Stimulated activated memory B cell treated with anti-CD40 and anti-IgM and Interleukin-4, amounts not matched to agents 10 μg/mL and 1 μg/mL and 100 μg/mL, for 72 hours (primary cell): ENCODE measurements around the gene PLXNB3.
"Not testable (repeated sequence)": the region's sequence is repeated elsewhere in the genome, so short reads cannot be mapped to it uniquely, and the experiment has no call there.

Source experiments
- ATAC-seq: fragments of 150-1000 bp; cut with Tn5 transposase; 2 replicates; pipeline ENCODE4 v1.10.0; 2021
- H3K27ac Mint-ChIP-seq: one replicate; pipeline ENCODE4 v1.8.0; 2022; ENCODE audit warnings: mild to moderate bottlenecking, mixed read lengths
- H3K27me3 Mint-ChIP-seq: one replicate; pipeline ENCODE4 v1.8.0; 2022; ENCODE audit warnings: mixed read lengths
- H3K36me3 Mint-ChIP-seq: one replicate; pipeline ENCODE4 v1.8.0; 2022; ENCODE audit warnings: mixed read lengths
- H3K4me1 Mint-ChIP-seq: one replicate; pipeline ENCODE4 v1.8.0; 2022; ENCODE audit warnings: mixed read lengths
- H3K4me3 Mint-ChIP-seq: one replicate; pipeline ENCODE4 v1.8.0; 2022; ENCODE audit warnings: mild to moderate bottlenecking, moderate library complexity, mixed read lengths
- H3K9me3 Mint-ChIP-seq: one replicate; pipeline ENCODE4 v1.8.0; 2022; ENCODE audit warnings: mixed read lengths

The PLXNB3 gene

GRCh38 chrX:153800746-153801145 is 36.7 kb downstream of the PLXNB3 start:
- no peaks in the 10 kb centered on the region for H3K9me3 Mint-ChIP-seq
- no peaks in the 10 kb centered on the region for H3K27me3 Mint-ChIP-seq

GRCh38 chrX:153801669-153802068 is 37.6 kb downstream of the PLXNB3 start:
- H3K4me3 Mint-ChIP-seq, result no peak overlapping the region
- no peak overlapping the region for H3K27ac Mint-ChIP-seq
- H3K27me3 Mint-ChIP-seq, result no peaks in the 10 kb centered on the region
- H3K36me3 Mint-ChIP-seq, result peaks cover 13% of the 10 kb centered on the region
- ATAC-seq, result no peak
- no peaks in the 10 kb centered on the region for H3K9me3 Mint-ChIP-seq
- H3K4me1 Mint-ChIP-seq, result no peaks in the 10 kb centered on the region

More at GRCh38 chrX:153800746-153801145, 36.7 kb downstream of the PLXNB3 start:
- peaks cover 9% of the 10 kb centered on the region for H3K4me1 Mint-ChIP-seq
- H3K27ac Mint-ChIP-seq, result no peak overlapping the region
- H3K4me3 Mint-ChIP-seq, result no peak overlapping the region
- no peak for ATAC-seq
- peaks cover 13% of the 10 kb centered on the region for H3K36me3 Mint-ChIP-seq

- H3K9me3 Mint-ChIP-seq, result no peaks in the 10 kb centered on the region
- no peak overlapping the region for H3K27ac Mint-ChIP-seq
- no peaks in the 10 kb centered on the region for H3K4me1 Mint-ChIP-seq
- H3K36me3 Mint-ChIP-seq, result peaks cover 13% of the 10 kb centered on the region
- no peak for ATAC-seq
- no peak overlapping the region for H3K4me3 Mint-ChIP-seq
- H3K27me3 Mint-ChIP-seq, result peaks cover 3% of the 10 kb centered on the region
Measured at GRCh38 chrX:153802513-153803045, 38.5 kb downstream of the PLXNB3 start.

- Mint-ChIP-seq H3K9me3 (no peaks in the 10 kb centered on the region), H3K4me1 (no peaks in the 10 kb centered on the region), H3K27me3 (peaks cover 9% of the 10 kb centered on the region), H3K36me3 (peaks cover 7% of the 10 kb centered on the region), H3K4me3 (no peak overlapping the region), H3K27ac (no peak overlapping the region)
- no peak for ATAC-seq
Measured at GRCh38 chrX:153803211-153804099, 39.4 kb downstream of the PLXNB3 start.

GRCh38 chrX:153804100-153804595 is 40.1 kb downstream of the PLXNB3 start:
- no peak for ATAC-seq
- H3K27me3 Mint-ChIP-seq, result peaks cover 9% of the 10 kb centered on the region
- no peak overlapping the region for H3K4me3 Mint-ChIP-seq
- H3K9me3 Mint-ChIP-seq, result no peaks in the 10 kb centered on the region
- no peaks in the 10 kb centered on the region for H3K36me3 Mint-ChIP-seq
- no peak overlapping the region for H3K27ac Mint-ChIP-seq
- no peaks in the 10 kb centered on the region for H3K4me1 Mint-ChIP-seq

- Mint-ChIP-seq H3K27ac (no peak overlapping the region), H3K4me1 (no peaks in the 10 kb centered on the region), H3K9me3 (no peaks in the 10 kb centered on the region), H3K36me3 (no peaks in the 10 kb centered on the region), H3K27me3 (peaks cover 11% of the 10 kb centered on the region), H3K4me3 (no peak overlapping the region)
- no peak for ATAC-seq
Measured at GRCh38 chrX:153804621-153805020, 40.6 kb downstream of the PLXNB3 start.

GRCh38 chrX:153805436-153805835 is 41.4 kb downstream of the PLXNB3 start:
- no peak for ATAC-seq
- H3K36me3 Mint-ChIP-seq, result no peaks in the 10 kb centered on the region
- H3K9me3 Mint-ChIP-seq, result no peaks in the 10 kb centered on the region
- H3K27me3 Mint-ChIP-seq, result peaks cover 18% of the 10 kb centered on the region
- H3K4me3 Mint-ChIP-seq, result no peak overlapping the region
- H3K27ac Mint-ChIP-seq, result no peak overlapping the region
- no peaks in the 10 kb centered on the region for H3K4me1 Mint-ChIP-seq

- Mint-ChIP-seq H3K27me3 (peaks cover 18% of the 10 kb centered on the region), H3K4me3 (no peak overlapping the region), H3K36me3 (no peaks in the 10 kb centered on the region), H3K9me3 (no peaks in the 10 kb centered on the region), H3K27ac (no peak overlapping the region), H3K4me1 (no peaks in the 10 kb centered on the region)
- ATAC-seq, result no peak
Measured at GRCh38 chrX:153806999-153807575, 43.0 kb downstream of the PLXNB3 start.

- no peak for ATAC-seq
- no peak overlapping the region for H3K27ac Mint-ChIP-seq
- no peaks in the 10 kb centered on the region for H3K4me1 Mint-ChIP-seq
- no peaks in the 10 kb centered on the region for H3K36me3 Mint-ChIP-seq
- H3K9me3 Mint-ChIP-seq, result no peaks in the 10 kb centered on the region
- H3K4me3 Mint-ChIP-seq, result no peak overlapping the region
- peaks cover 18% of the 10 kb centered on the region for H3K27me3 Mint-ChIP-seq
Measured at GRCh38 chrX:153807976-153808375, 43.9 kb downstream of the PLXNB3 start.

- Mint-ChIP-seq H3K27me3 (peaks cover 38% of the 10 kb centered on the region), H3K36me3 (no peaks in the 10 kb centered on the region), H3K9me3 (no peaks in the 10 kb centered on the region), H3K4me1 (peaks cover 17% of the 10 kb centered on the region), H3K4me3 (no peak overlapping the region), H3K27ac (no peak overlapping the region)
- ATAC-seq, result no peak
Measured at GRCh38 chrX:153812220-153812619, 48.2 kb downstream of the PLXNB3 start.

GRCh38 chrX:153813161-153813560 is 49.1 kb downstream of the PLXNB3 start:
- H3K4me1 Mint-ChIP-seq, result peaks cover 18% of the 10 kb centered on the region
- no peak for ATAC-seq
- no peaks in the 10 kb centered on the region for H3K36me3 Mint-ChIP-seq
- H3K9me3 Mint-ChIP-seq, result no peaks in the 10 kb centered on the region
- H3K4me3 Mint-ChIP-seq, result no peak overlapping the region
- peaks cover 39% of the 10 kb centered on the region for H3K27me3 Mint-ChIP-seq
- no peak overlapping the region for H3K27ac Mint-ChIP-seq

GRCh38 chrX:153814591-153815315 is 50.7 kb downstream of the PLXNB3 start:
- Mint-ChIP-seq H3K4me1 (peaks cover 18% of the 10 kb centered on the region), H3K27me3 (peaks cover 41% of the 10 kb centered on the region), H3K9me3 (no peaks in the 10 kb centered on the region), H3K36me3 (no peaks in the 10 kb centered on the region), H3K27ac (no peak overlapping the region), H3K4me3 (no peak overlapping the region)
- no peak for ATAC-seq

- Mint-ChIP-seq H3K27ac (no peak overlapping the region), H3K27me3 (peaks cover 36% of the 10 kb centered on the region), H3K9me3 (no peaks in the 10 kb centered on the region), H3K4me3 (no peak overlapping the region), H3K4me1 (peaks cover 21% of the 10 kb centered on the region), H3K36me3 (no peaks in the 10 kb centered on the region)
- ATAC-seq, result no peak
Measured at GRCh38 chrX:153816831-153817690, 53.0 kb downstream of the PLXNB3 start.

- Mint-ChIP-seq H3K27me3 (peaks cover 45% of the 10 kb centered on the region), H3K4me1 (peaks cover 29% of the 10 kb centered on the region)
- not testable (repeated sequence) for ATAC-seq, H3K4me3 Mint-ChIP-seq, H3K27ac Mint-ChIP-seq, H3K36me3 Mint-ChIP-seq, H3K9me3 Mint-ChIP-seq
Measured at GRCh38 chrX:153818064-153818463, 54.0 kb downstream of the PLXNB3 start.
